Stimulated activated naive CD4-positive, alpha-beta T cell treated with Interleukin-2 at 50 U/mL for 16 hours (primary cell): ENCODE data around the gene ANKRD44.

Experiments used
- DNase-seq: peaks from one replicate; lab custom pipeline; 2025; lab: John Stamatoyannopoulos, UW

ANKRD44 gene

GRCh38 chr2:197207598-197207997, 103.0 kb downstream of the ANKRD44 start:
- DNase-seq = no peak

- DNase-seq = no peak
Observed at GRCh38 chr2:197207106-197207505, 103.5 kb downstream of the ANKRD44 start.

GRCh38 chr2:197205585-197206215, 104.9 kb downstream of the ANKRD44 start:
- peak; percentile 66 for DNase-seq

- DNase-seq = no peak
Observed at GRCh38 chr2:197204519-197205250, 105.9 kb downstream of the ANKRD44 start.

GRCh38 chr2:197201874-197202273, 108.7 kb downstream of the ANKRD44 start:
- no peak for DNase-seq

GRCh38 chr2:197200762-197201058, 109.9 kb downstream of the ANKRD44 start:
- DNase-seq = no peak

- no peak for DNase-seq
Observed at GRCh38 chr2:197200051-197200761, 110.4 kb downstream of the ANKRD44 start.

- DNase-seq = peak; percentile 85
Observed at GRCh38 chr2:197198890-197199289, 111.7 kb downstream of the ANKRD44 start.

- no peak for DNase-seq
Observed at GRCh38 chr2:197197895-197198311, 112.7 kb downstream of the ANKRD44 start.

GRCh38 chr2:197196541-197197180, 113.9 kb downstream of the ANKRD44 start:
- no peak for DNase-seq

GRCh38 chr2:197195518-197195917, 115.1 kb downstream of the ANKRD44 start:
- no peak for DNase-seq

- DNase-seq = peak; percentile 44
Observed at GRCh38 chr2:197191940-197192322, 118.6 kb downstream of the ANKRD44 start.

- no peak for DNase-seq
Observed at GRCh38 chr2:197191177-197191939, 119.2 kb downstream of the ANKRD44 start.

GRCh38 chr2:197190100-197190432, 120.5 kb downstream of the ANKRD44 start:
- DNase-seq = no peak

- no peak for DNase-seq
Observed at GRCh38 chr2:197189426-197190099, 121.0 kb downstream of the ANKRD44 start.

- DNase-seq = no peak
Observed at GRCh38 chr2:197185676-197186075, 124.9 kb downstream of the ANKRD44 start.

GRCh38 chr2:197184959-197185586, 125.5 kb downstream of the ANKRD44 start:
- no peak for DNase-seq

- DNase-seq = no peak
Observed at GRCh38 chr2:197183355-197183754, 127.2 kb downstream of the ANKRD44 start.

- no peak for DNase-seq
Observed at GRCh38 chr2:197182668-197183067, 127.9 kb downstream of the ANKRD44 start.

GRCh38 chr2:197181491-197181890, 129.1 kb downstream of the ANKRD44 start:
- DNase-seq = no peak
